OCI-LY3 (cell line): ENCODE measurements around the gene TTC17.
"Not testable (repeated sequence)": the region's sequence is repeated elsewhere in the genome, so short reads cannot be mapped to it uniquely, and the experiment has no call there.

Experiments
- H2AFZ ChIP-seq: fragments of 200-600, 300-600 bp; shearing (Covaris generic); 2 replicates; pipeline ENCODE4 v1.6.0; 2014; ENCODE audit warnings: antibody characterized with exemption, low read depth, low read length
- H3K27ac ChIP-seq: fragments of 200-600, 300-600 bp; sonication (generic); 2 replicates; pipeline ENCODE4 v1.5.1; 2014; ENCODE audit warnings: mild to moderate bottlenecking, low read length, moderate library complexity, mixed read lengths
- H3K27me3 ChIP-seq: fragments of 200-600, 300-600 bp; sonication (generic); 2 replicates; pipeline ENCODE4 v1.6.1; 2014; ENCODE audit warnings: low read depth, low read length, mixed read lengths
- H3K36me3 ChIP-seq: fragments of 200-600, 300-600 bp; sonication (generic); replicated peaks from 2 replicates; pipeline ENCODE3; 2014; ENCODE audit warnings: low read depth, low read length, mixed read lengths
- H3K4me1 ChIP-seq: fragments of 300-600, 200-600 bp; sonication (generic); 2 replicates; pipeline ENCODE4 v1.6.1; 2014; ENCODE audit warnings: low read length, mixed read lengths
- H3K4me2 ChIP-seq: fragments of 200-600, 300-600 bp; sonication (generic); 2 replicates; pipeline ENCODE4 v1.6.1; 2014; ENCODE audit warnings: low read length, mixed read lengths
- H3K4me3 ChIP-seq: fragments of 300-600, 200-600 bp; sonication (generic); 2 replicates; pipeline ENCODE4 v1.5.1; 2014; ENCODE audit warnings: antibody characterized with exemption, mild to moderate bottlenecking, low read length, moderate library complexity
- H3K79me2 ChIP-seq: fragments of 300-600, 200-600 bp; shearing (Covaris generic); 2 replicates; pipeline ENCODE4 v1.6.1; 2014; ENCODE audit warnings: mild to moderate bottlenecking, low read length, mixed read lengths
- H3K9ac ChIP-seq: fragments of 300-600, 200-600 bp; shearing (Covaris generic); 2 replicates; pipeline ENCODE4 v1.6.0; 2014; ENCODE audit warnings: mild to moderate bottlenecking, low read length, moderate library complexity
- H3K9me3 ChIP-seq: fragments of 200-600, 300-600 bp; shearing (Covaris generic); 2 replicates; pipeline ENCODE4 v1.6.1; 2014; ENCODE audit warnings: low read length, mixed read lengths; ENCODE audit not compliant: insufficient read depth
- H4K20me1 ChIP-seq: fragments of 200-600, 300-600 bp; sonication (generic); 2 replicates; pipeline ENCODE4 v1.6.1; 2016; ENCODE audit warnings: low read length, mixed read lengths; ENCODE audit not compliant: insufficient read depth
- CTCF ChIP-seq: fragments of 200-600, 300-600 bp; sonication (generic); IDR thresholded peaks from 2 replicates; pipeline ENCODE4 v1.5.1; 2014; ENCODE audit warnings: antibody characterized with exemption, low read length, low read depth
- EZH2phosphoT487 ChIP-seq: fragments of 200-600 bp; shearing (Covaris generic); IDR thresholded peaks from 2 replicates; pipeline ENCODE4 v1.6.1; 2018; ENCODE audit warnings: antibody characterized with exemption, mixed run types, low read depth

The TTC17 gene

GRCh38 chr11:43410394-43410793 lies 51.7 kb downstream of the TTC17 start:
- TF ChIP-seq CTCF (no peak), EZH2phosphoT487 (no peak)
- no peaks in the 10 kb centered on the region for H3K9me3 ChIP-seq
- no peaks in the 10 kb centered on the region for H3K79me2 ChIP-seq
- no peak overlapping the region for H3K9ac ChIP-seq
- H3K4me3 ChIP-seq: no peak overlapping the region
- H2AFZ ChIP-seq: no peak overlapping the region
- no peak overlapping the region for H3K4me2 ChIP-seq
- no peak overlapping the region for H3K27ac ChIP-seq
- no peaks in the 10 kb centered on the region for H3K4me1 ChIP-seq
- peaks cover 55% of the 10 kb centered on the region for H3K36me3 ChIP-seq
- H3K27me3 ChIP-seq: no peaks in the 10 kb centered on the region
- peaks cover 3% of the 10 kb centered on the region; the same call in 1 of the 2 replicates for H4K20me1 ChIP-seq

DNA sequence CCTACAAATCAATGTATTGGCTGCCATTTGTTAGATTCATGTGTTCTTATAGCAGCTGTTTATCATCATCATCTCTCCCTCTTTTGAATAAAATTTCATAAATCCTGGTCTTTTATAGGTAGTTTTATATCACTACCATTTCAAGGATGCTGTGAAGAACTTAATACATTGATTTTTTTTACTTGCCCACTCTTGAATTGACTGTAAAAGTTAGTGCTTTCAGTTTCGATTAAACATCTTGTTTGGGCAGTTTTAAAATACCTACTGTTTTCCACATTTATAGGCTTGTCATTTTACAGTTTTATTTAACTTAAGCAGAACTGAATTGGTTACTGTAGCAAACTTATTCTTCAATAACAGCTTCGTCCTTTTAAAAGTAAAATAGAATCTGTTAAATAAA lies 59.5 kb downstream of the TTC17 start:
- Histone ChIP-seq H3K4me2 (no peak overlapping the region; the same call in 1 of the 2 replicates), H3K9me3 (no peaks in the 10 kb centered on the region), H3K27me3 (no peaks in the 10 kb centered on the region), H3K79me2 (no peaks in the 10 kb centered on the region), H3K4me1 (peaks cover 7% of the 10 kb centered on the region), H4K20me1 (no peaks in the 10 kb centered on the region), H2AFZ (no peak overlapping the region), H3K36me3 (peaks cover 15% of the 10 kb centered on the region), H3K4me3 (no peak overlapping the region), H3K27ac (no peak overlapping the region), H3K9ac (no peak overlapping the region)
- TF ChIP-seq CTCF (no peak), EZH2phosphoT487 (no peak)

DNA sequence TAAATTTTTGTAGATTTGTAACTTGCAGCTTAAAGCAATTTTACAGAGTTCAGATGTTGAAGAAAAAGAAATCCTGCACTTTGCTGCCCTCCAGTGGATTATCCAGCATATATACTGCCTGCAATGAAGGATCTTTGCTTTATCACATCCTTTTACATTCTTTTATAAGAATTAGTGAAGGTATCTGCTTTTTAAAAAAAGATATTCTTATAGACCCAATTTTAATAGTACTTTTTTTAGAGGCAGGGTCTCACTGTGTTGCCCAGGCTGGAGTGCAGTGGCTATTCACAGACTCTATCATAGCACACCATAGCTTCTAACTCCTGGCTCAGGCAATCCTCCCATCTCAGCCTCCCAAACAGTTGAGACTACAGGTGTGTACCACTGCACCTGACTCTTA lies 60.7 kb downstream of the TTC17 start:
- no peak for TF ChIP-seq EZH2phosphoT487
- peak; percentile 82 for TF ChIP-seq CTCF
- Histone ChIP-seq H4K20me1 (no peaks in the 10 kb centered on the region), H3K9me3 (no peaks in the 10 kb centered on the region), H3K27ac (no peak overlapping the region), H3K4me3 (no peak overlapping the region), H3K4me1 (peaks cover 7% of the 10 kb centered on the region), H2AFZ (no peak overlapping the region), H3K79me2 (no peaks in the 10 kb centered on the region), H3K36me3 (peaks cover 14% of the 10 kb centered on the region), H3K4me2 (no peak overlapping the region), H3K9ac (no peak overlapping the region), H3K27me3 (no peaks in the 10 kb centered on the region)

GRCh38 chr11:43427971-43428370 lies 69.3 kb downstream of the TTC17 start:
- H3K79me2 ChIP-seq: no peaks in the 10 kb centered on the region
- peaks cover 19% of the 10 kb centered on the region for H3K36me3 ChIP-seq
- H3K4me3 ChIP-seq: no peak overlapping the region
- no peak overlapping the region for H2AFZ ChIP-seq
- no peaks in the 10 kb centered on the region for H4K20me1 ChIP-seq
- H3K27me3 ChIP-seq: no peaks in the 10 kb centered on the region
- H3K9me3 ChIP-seq: no peaks in the 10 kb centered on the region
- H3K4me1 ChIP-seq: no peaks in the 10 kb centered on the region
- TF ChIP-seq EZH2phosphoT487 (no peak), CTCF (no peak)
- H3K27ac ChIP-seq: no peak overlapping the region
- H3K4me2 ChIP-seq: no peak overlapping the region
- no peak overlapping the region for H3K9ac ChIP-seq

- not testable (repeated sequence) for H3K79me2 ChIP-seq, H3K27me3 ChIP-seq, H3K4me1 ChIP-seq, H3K4me2 ChIP-seq, H3K9me3 ChIP-seq, H4K20me1 ChIP-seq, H3K9ac ChIP-seq, H3K4me3 ChIP-seq, H2AFZ ChIP-seq, H3K27ac ChIP-seq
- peaks cover 22% of the 10 kb centered on the region for H3K36me3 ChIP-seq
Measured at GRCh38 chr11:43430916-43431315, 72.2 kb downstream of the TTC17 start.
